B cell (primary cell): ENCODE data around the gene GRM8.

Experiments used
- EZH2 ChIP-seq: IDR thresholded peaks from 2 replicates; pipeline ENCODE4 v1.6.1; 2012; ENCODE audit warnings: borderline replicate concordance, low read depth, mild to moderate bottlenecking, moderate library complexity, low read length; ENCODE audit not compliant: insufficient read depth, poor library complexity, severe bottlenecking
- TF ChIP-seq, protein P1 (sequence below): fragments of 200-600 bp; IDR thresholded peaks from one replicate; pipeline ENCODE4 v1.8.0; 2022; ENCODE audit warnings: antibody characterized with exemption, mild to moderate bottlenecking

DNA sequence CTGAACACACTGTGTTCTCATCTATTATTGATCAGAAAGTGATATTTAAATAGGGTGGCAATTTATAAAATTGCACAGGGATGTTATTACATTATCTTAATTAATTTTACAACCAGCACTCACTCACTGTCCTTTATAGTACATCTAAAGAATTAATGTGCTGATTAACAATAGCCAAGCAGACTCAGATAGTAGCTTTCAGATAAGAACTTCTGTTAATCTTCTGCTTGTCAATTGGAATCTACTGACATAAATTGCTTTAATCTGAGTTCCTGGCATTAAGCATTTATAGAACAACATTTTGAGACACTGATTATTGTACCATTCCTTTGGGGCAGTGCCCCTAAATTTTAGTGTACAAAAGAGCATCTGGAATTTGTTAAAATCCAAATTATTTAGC, 408.9 kb downstream of the GRM8 start:
- TF ChIP-seq, protein P1, sequence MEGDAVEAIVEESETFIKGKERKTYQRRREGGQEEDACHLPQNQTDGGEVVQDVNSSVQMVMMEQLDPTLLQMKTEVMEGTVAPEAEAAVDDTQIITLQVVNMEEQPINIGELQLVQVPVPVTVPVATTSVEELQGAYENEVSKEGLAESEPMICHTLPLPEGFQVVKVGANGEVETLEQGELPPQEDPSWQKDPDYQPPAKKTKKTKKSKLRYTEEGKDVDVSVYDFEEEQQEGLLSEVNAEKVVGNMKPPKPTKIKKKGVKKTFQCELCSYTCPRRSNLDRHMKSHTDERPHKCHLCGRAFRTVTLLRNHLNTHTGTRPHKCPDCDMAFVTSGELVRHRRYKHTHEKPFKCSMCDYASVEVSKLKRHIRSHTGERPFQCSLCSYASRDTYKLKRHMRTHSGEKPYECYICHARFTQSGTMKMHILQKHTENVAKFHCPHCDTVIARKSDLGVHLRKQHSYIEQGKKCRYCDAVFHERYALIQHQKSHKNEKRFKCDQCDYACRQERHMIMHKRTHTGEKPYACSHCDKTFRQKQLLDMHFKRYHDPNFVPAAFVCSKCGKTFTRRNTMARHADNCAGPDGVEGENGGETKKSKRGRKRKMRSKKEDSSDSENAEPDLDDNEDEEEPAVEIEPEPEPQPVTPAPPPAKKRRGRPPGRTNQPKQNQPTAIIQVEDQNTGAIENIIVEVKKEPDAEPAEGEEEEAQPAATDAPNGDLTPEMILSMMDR = no peak
- TF ChIP-seq EZH2 = no peak
